ENCODE results near the gene ACAD10. TPM values are rescaled to one million over a fixed set of nuclear protein-coding genes. Genes with fewer than 3 reads are reported as not detected.
A peak's percentile ranks its signal among the peaks of the same experiment; 100 is the strongest.
"Not testable (repeated sequence)": the region's sequence is repeated elsewhere in the genome, so short reads cannot be mapped to it uniquely, and the experiment has no call there.

The ACAD10 gene
- 36.6 TPM for polyA plus RNA-seq (2013, experiment 1 of 4)
- 41.0 TPM for polyA plus RNA-seq (2013, experiment 2 of 4)
- polyA plus RNA-seq (2013, experiment 3 of 4), result 34.5 TPM
- 36.6 TPM for polyA plus RNA-seq (2013, experiment 4 of 4)

DNA sequence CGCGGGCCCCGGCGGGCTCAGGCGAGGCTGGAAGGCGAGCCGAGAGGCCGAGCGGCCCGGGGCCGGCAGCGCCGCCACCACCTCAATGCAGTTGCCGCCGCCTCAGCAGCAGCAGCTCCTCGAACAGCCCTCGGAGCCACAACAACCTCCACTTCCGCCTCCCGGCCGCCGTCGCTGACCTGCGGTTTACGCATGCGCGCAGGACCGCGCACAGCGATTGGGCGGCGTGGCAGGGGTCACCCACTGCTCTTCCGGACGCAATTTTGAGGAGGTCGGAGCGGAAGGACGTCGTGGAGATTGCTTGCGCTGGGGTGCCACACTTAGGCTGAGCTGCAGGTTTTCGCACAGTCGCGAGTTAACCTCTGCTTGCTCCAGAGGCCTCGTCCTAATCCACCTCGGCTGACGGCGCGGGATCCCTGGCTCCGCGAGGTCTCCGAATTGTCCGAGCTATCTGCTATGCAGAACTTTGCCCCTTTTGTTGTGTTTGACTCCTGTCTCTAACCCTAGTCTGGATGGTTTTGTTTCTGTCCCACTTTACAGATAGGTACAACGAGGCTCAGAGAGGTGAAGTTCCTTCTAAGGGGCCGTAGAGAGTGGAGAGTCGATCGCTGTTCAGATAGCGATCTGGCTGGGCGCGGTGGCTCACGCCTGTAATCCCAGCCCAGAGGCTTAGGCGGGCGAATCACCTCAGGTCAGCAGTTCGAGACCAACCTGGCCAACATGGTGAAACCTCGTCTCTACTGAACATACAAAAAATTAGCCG lies at the start of gene ACAD10, which contains the start of gene BRAP:
Gene ACAD10 (plus strand): TSS at position 243 of the 763 bp plus-strand sequence. CDS start 6,657 bp downstream, outside the sequence.
Gene BRAP (minus strand): TSS at position 146 of the 763 bp plus-strand sequence. CDS start 164 bp downstream, outside the sequence.
- H3K36me3 ChIP-seq (ENCODE audit: control insufficient read depth, insufficient read depth, low read length), result peaks cover 13% of the 10 kb centered on the region
- WGBS, 2 experiments, result 1% methylated on average over 63 of the region's 63 CpGs
- peak within 1 kb of the TSS; percentile 89 for H3K4me3 ChIP-seq (ENCODE audit: insufficient read depth, low read depth, low read length)
- H3K27me3 ChIP-seq (ENCODE audit: control insufficient read depth, insufficient read depth, low read length, poor library complexity, severe bottlenecking), result no peaks in the 10 kb centered on the region
- H3K9me3 ChIP-seq (ENCODE audit: control insufficient read depth, low read length), result no peaks in the 10 kb centered on the region
- peak within 1 kb of the TSS; percentile 74 for H3K27ac ChIP-seq (ENCODE audit: insufficient read depth, low read depth, low read length, poor library complexity, severe bottlenecking)
- no peaks in the 10 kb centered on the region for H3K4me1 ChIP-seq (ENCODE audit: control insufficient read depth, insufficient read depth, low read length)

DNA sequence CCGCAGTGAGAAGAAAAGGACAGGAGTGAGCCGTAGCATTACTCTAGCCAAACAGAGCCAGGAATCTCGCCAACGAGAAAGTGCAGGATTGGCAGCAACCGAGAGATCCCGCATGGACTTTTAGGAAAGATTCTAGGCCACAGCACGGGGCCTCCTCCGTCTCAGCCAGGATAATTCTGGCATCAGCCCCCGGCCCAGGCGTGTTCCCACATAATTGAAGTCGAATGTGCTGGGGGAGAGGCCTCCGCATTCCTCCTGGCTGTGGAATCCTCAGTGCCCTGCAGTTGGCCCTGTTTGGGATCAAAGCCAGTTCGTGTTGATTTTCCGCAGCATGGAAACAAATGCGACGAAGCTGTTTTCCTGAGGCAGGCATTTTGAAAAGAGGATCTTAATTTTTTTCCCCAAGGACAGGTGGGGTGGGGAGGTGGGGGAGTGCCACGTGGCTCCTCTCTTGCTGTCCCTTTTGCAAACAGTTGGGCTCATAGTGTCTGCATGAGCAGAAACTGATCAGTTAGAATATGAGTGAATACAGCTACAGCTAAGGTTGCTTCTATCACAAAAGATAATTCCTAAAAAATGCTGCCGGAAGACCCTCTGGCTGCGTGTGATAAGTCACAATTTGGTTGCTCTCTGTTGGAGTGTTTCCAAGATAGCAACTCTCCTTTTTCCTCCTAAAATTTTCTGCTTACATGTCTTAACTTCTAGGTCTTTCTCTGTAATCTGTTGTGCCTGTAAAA lies 49.5 kb upstream of the ACAD10 start:
- Histone ChIP-seq H3K4me3 (ENCODE audit: insufficient read depth, low read depth, low read length) (no peak overlapping the region), H3K27me3 (ENCODE audit: control insufficient read depth, insufficient read depth, low read length, poor library complexity, severe bottlenecking) (no peaks in the 10 kb centered on the region), H3K9me3 (ENCODE audit: control insufficient read depth, low read length) (no peaks in the 10 kb centered on the region), H3K36me3 (ENCODE audit: control insufficient read depth, insufficient read depth, low read length) (no peaks in the 10 kb centered on the region), H3K4me1 (ENCODE audit: control insufficient read depth, insufficient read depth, low read length) (peaks cover 33% of the 10 kb centered on the region), H3K27ac (ENCODE audit: insufficient read depth, low read depth, low read length, poor library complexity, severe bottlenecking) (peak overlapping the region; percentile 90)
- 12% methylated on average over 19 of the region's 19 CpGs for WGBS, 2 experiments

DNA sequence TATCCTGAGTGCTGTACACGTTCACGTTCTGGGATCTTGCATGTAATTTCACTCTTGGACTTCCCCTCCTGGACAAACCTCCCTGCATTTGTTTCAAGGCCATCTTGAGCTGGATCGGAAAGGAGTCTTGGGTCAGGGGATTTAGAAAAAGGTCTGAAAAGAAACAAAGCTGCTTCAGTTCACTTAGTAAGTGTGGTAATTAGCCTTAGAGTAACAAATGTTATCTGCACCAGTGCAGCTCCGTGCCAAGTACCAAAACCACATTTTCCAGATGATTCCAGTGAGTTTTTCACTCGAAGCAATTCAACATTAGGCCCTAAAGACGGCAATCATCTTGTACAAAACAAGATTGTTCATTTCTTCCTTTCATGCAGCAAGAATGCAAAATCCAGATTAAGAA lies 47.3 kb upstream of the ACAD10 start:
- Histone ChIP-seq H3K36me3 (ENCODE audit: control insufficient read depth, insufficient read depth, low read length) (peaks cover 3% of the 10 kb centered on the region), H3K4me1 (ENCODE audit: control insufficient read depth, insufficient read depth, low read length) (peaks cover 32% of the 10 kb centered on the region)
- 93 to 94% methylated on average over 6 of the region's 6 CpGs for WGBS, 2 experiments

DNA sequence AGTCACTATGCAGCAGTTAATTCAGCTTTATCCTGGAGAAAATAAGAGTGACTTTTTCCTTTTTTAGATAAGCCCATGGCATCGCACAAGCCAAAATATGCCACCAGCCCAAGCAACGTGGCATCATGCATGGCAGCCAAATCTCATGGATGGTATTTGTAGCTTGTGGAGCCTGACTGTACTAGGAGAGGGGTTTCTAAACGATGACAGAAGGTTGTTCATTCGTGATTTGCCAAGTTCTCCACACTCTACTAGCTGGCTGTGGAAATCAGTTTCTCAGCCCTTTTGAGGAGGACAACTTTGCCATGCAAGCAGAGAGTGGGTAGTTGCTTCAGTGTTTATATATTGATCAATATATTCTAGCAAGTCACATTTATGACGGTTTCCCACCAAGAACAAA lies 45.3 kb upstream of the ACAD10 start:
- Histone ChIP-seq H3K36me3 (ENCODE audit: control insufficient read depth, insufficient read depth, low read length) (peaks cover 3% of the 10 kb centered on the region), H3K4me1 (ENCODE audit: control insufficient read depth, insufficient read depth, low read length) (peaks cover 19% of the 10 kb centered on the region), H3K9me3 (ENCODE audit: control insufficient read depth, low read length) (no peaks in the 10 kb centered on the region), H3K27ac (ENCODE audit: insufficient read depth, low read depth, low read length, poor library complexity, severe bottlenecking) (no peak overlapping the region), H3K27me3 (ENCODE audit: control insufficient read depth, insufficient read depth, low read length, poor library complexity, severe bottlenecking) (no peaks in the 10 kb centered on the region), H3K4me3 (ENCODE audit: insufficient read depth, low read depth, low read length) (no peak overlapping the region)
- WGBS, 2 experiments, result 98% methylated on average over 4 to 5 of the region's 5 CpGs

More for the DNA sequence above, 47.3 kb upstream of the ACAD10 start:
- Histone ChIP-seq H3K27me3 (ENCODE audit: control insufficient read depth, insufficient read depth, low read length, poor library complexity, severe bottlenecking) (no peaks in the 10 kb centered on the region), H3K27ac (ENCODE audit: insufficient read depth, low read depth, low read length, poor library complexity, severe bottlenecking) (no peak overlapping the region), H3K4me3 (ENCODE audit: insufficient read depth, low read depth, low read length) (no peak overlapping the region), H3K9me3 (ENCODE audit: control insufficient read depth, low read length) (no peaks in the 10 kb centered on the region)

DNA sequence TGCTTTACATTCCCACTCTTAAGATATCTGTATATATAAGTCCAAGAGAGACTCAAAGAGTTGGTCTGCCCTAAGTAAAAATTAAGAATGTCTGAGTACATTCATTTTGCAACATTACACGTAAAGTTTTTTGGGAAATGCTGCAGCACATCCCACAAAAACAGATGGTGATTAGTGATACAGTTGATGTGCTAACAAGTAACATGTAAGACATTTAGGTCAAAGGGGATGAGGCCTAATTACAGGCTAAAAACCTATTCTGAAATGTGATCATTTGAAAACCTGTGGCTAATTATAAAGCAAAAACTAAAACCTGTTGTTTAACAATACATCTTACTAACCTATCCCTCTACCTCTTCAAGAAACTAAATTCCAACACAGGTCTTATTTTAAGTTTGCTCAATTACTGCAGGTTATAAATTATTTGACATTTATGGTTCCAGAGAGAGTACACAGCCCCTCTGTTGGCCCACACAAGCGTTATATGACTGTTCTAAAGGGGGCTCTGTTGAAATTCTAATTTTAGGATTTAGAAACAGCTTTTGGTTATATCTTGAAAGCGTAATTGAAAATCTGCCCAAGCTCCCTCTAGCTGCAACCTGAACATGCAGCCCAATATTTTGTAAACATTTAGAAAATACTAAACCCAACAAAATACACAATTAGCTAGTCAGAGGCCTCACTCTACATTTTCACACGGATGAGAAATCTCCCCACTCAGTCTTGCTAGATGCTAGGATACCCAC lies 43.0 kb upstream of the ACAD10 start:
- peaks cover 9% of the 10 kb centered on the region for H3K36me3 ChIP-seq (ENCODE audit: control insufficient read depth, insufficient read depth, low read length)
- WGBS, 2 experiments, result 92 to 96% methylated on average over 4 of the region's 4 CpGs
- H3K4me1 ChIP-seq (ENCODE audit: control insufficient read depth, insufficient read depth, low read length), result no peaks in the 10 kb centered on the region
- no peak overlapping the region for H3K27ac ChIP-seq (ENCODE audit: insufficient read depth, low read depth, low read length, poor library complexity, severe bottlenecking)
- H3K4me3 ChIP-seq (ENCODE audit: insufficient read depth, low read depth, low read length), result no peak overlapping the region
- no peaks in the 10 kb centered on the region for H3K27me3 ChIP-seq (ENCODE audit: control insufficient read depth, insufficient read depth, low read length, poor library complexity, severe bottlenecking)
- H3K9me3 ChIP-seq (ENCODE audit: control insufficient read depth, low read length), result no peaks in the 10 kb centered on the region

DNA sequence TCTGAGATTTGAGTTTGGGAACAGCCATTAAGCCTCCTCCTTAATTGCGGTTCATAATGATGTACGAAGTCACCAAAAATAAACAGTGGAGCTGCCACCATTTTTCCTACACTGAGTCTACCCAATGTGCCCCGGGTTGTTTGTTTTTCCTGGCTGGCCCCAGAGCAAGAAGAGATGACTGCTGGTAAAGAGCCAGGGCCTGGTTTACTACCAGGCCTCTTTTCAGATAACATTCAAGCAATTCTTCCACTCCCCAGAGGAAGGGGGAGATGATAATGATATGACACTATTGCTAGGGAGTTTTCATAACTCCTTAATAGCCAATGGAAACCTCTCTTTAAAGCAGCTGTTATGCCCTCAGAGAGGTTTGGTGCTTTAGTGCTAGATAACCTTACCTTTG lies 42.4 kb upstream of the ACAD10 start:
- Histone ChIP-seq H3K4me3 (ENCODE audit: insufficient read depth, low read depth, low read length) (no peak overlapping the region), H3K4me1 (ENCODE audit: control insufficient read depth, insufficient read depth, low read length) (no peaks in the 10 kb centered on the region), H3K9me3 (ENCODE audit: control insufficient read depth, low read length) (no peaks in the 10 kb centered on the region), H3K27me3 (ENCODE audit: control insufficient read depth, insufficient read depth, low read length, poor library complexity, severe bottlenecking) (no peaks in the 10 kb centered on the region), H3K27ac (ENCODE audit: insufficient read depth, low read depth, low read length, poor library complexity, severe bottlenecking) (no peak overlapping the region), H3K36me3 (ENCODE audit: control insufficient read depth, insufficient read depth, low read length) (peaks cover 9% of the 10 kb centered on the region)
- 94 to 95% methylated on average over 3 of the region's 3 CpGs for WGBS, 2 experiments

DNA sequence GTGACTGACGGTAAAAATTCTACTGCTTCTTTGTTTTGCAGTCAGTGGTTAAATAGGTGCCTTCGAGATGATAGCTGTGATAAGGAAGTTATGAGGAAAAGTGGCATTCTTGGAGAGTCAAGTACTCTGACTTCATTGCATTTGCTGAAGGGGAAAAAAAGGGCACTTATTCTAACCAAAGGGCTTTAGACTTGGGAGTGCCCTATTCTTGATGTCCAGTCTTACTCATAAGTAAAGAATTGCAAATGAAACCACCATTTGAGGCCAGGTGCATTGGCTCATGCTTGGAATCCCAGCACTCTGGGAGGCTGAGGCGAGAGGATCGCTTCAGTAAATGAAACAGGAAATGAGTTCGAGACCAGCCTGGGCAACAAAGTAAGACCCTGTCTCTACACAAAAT lies 40.4 kb upstream of the ACAD10 start:
- peaks cover 17% of the 10 kb centered on the region for H3K36me3 ChIP-seq (ENCODE audit: control insufficient read depth, insufficient read depth, low read length)
- H3K4me3 ChIP-seq (ENCODE audit: insufficient read depth, low read depth, low read length), result no peak overlapping the region
- no peaks in the 10 kb centered on the region for H3K9me3 ChIP-seq (ENCODE audit: control insufficient read depth, low read length)
- H3K27ac ChIP-seq (ENCODE audit: insufficient read depth, low read depth, low read length, poor library complexity, severe bottlenecking), result no peak overlapping the region
- H3K27me3 ChIP-seq (ENCODE audit: control insufficient read depth, insufficient read depth, low read length, poor library complexity, severe bottlenecking), result no peaks in the 10 kb centered on the region
- 90 to 98% methylated on average over 5 of the region's 5 CpGs for WGBS, 2 experiments
- H3K4me1 ChIP-seq (ENCODE audit: control insufficient read depth, insufficient read depth, low read length), result no peaks in the 10 kb centered on the region

DNA sequence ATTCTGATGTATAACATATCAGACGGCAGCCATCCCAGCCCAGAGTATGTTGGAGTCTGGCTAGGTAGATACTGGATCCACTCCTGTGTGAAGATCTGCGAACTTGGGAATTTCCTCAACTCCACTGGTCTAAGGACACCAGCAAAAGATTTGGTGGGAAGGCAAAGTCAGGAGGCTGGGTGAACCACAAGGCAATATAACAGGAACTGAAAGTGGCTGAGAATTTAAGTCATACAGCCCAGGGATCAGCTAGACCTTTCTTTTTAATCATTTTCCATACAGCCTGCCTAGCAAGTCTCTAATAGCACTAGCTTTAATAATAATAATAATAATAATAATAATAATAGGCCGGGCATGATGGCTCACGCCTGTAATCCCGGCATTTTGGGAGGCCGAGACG lies 34.9 kb upstream of the ACAD10 start:
- peaks cover 20% of the 10 kb centered on the region for H3K36me3 ChIP-seq (ENCODE audit: control insufficient read depth, insufficient read depth, low read length)
- no peak overlapping the region for H3K27ac ChIP-seq (ENCODE audit: insufficient read depth, low read depth, low read length, poor library complexity, severe bottlenecking)
- H3K4me1 ChIP-seq (ENCODE audit: control insufficient read depth, insufficient read depth, low read length), result no peaks in the 10 kb centered on the region
- H3K4me3 ChIP-seq (ENCODE audit: insufficient read depth, low read depth, low read length), result no peak overlapping the region
- H3K9me3 ChIP-seq (ENCODE audit: control insufficient read depth, low read length), result no peaks in the 10 kb centered on the region
- WGBS, 2 experiments, result 96 to 99% methylated on average over 7 of the region's 7 CpGs
- H3K27me3 ChIP-seq (ENCODE audit: control insufficient read depth, insufficient read depth, low read length, poor library complexity, severe bottlenecking), result no peaks in the 10 kb centered on the region

DNA sequence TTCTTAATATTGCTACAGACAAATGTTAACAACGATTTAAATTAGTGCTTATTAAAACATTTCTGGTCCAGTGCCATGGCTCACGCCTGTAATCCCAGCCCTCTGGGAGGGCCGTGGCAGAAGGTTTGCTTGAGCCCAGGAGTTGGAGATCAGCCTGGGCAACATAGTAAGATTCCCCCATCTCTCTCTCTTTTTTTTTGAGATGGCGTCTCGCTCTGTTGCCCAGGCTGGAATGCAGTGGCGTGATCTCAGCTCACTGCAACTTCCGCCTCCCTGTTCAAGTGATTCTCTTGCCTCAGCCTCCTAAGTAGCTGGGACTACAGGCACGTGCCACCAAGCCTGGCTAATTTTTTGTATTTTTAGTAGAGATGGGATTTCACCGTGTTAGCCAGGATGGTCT lies 33.3 kb upstream of the ACAD10 start:
- not testable (repeated sequence) for H3K27me3 ChIP-seq (ENCODE audit: control insufficient read depth, insufficient read depth, low read length, poor library complexity, severe bottlenecking); H3K9me3 ChIP-seq (ENCODE audit: control insufficient read depth, low read length); H3K4me1 ChIP-seq (ENCODE audit: control insufficient read depth, insufficient read depth, low read length); H3K4me3 ChIP-seq (ENCODE audit: insufficient read depth, low read depth, low read length); H3K27ac ChIP-seq (ENCODE audit: insufficient read depth, low read depth, low read length, poor library complexity, severe bottlenecking)
- WGBS, 2 experiments, result 92 to 93% methylated on average over 9 of the region's 9 CpGs
- H3K36me3 ChIP-seq (ENCODE audit: control insufficient read depth, insufficient read depth, low read length), result peaks cover 21% of the 10 kb centered on the region

DNA sequence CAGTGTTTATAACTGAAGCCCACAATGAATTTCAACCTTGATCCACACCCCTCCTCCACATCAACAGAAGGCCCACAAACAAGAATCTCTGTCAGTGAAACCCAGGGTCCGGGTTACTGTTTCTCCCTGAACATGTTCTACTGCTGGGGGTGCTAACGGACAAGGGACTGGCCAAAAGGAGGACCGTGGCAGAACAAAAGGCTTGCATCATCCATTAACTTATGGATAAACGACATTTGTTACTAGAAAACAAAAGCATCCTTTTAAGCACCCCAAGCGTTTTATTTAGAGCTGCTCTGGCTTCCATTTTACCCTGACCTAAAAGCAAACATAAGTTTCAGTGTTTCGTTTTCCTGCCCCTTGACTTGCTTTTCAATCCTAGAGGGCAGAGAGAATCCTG lies 32.3 kb upstream of the ACAD10 start:
- 93% methylated on average over 6 of the region's 6 CpGs for WGBS, 2 experiments
- no peaks in the 10 kb centered on the region for H3K4me1 ChIP-seq (ENCODE audit: control insufficient read depth, insufficient read depth, low read length)
- H3K27ac ChIP-seq (ENCODE audit: insufficient read depth, low read depth, low read length, poor library complexity, severe bottlenecking), result no peak overlapping the region
- no peak overlapping the region for H3K4me3 ChIP-seq (ENCODE audit: insufficient read depth, low read depth, low read length)
- no peaks in the 10 kb centered on the region for H3K27me3 ChIP-seq (ENCODE audit: control insufficient read depth, insufficient read depth, low read length, poor library complexity, severe bottlenecking)
- no peaks in the 10 kb centered on the region for H3K9me3 ChIP-seq (ENCODE audit: control insufficient read depth, low read length)
- peaks cover 21% of the 10 kb centered on the region for H3K36me3 ChIP-seq (ENCODE audit: control insufficient read depth, insufficient read depth, low read length)
